Activated CD4-positive, alpha-beta T cell treated with anti-CD3 and anti-CD28 coated beads, Interleukin-2, amount 50 U/mL, for 48 hours (primary cell): Measurements from ENCODE around the gene LPP.

Experiments
- DNase-seq, 2 experiments: peaks; one replicate each; pipeline ENCODE4 v3.0.0-alpha.2; 2020

LPP gene

DNA sequence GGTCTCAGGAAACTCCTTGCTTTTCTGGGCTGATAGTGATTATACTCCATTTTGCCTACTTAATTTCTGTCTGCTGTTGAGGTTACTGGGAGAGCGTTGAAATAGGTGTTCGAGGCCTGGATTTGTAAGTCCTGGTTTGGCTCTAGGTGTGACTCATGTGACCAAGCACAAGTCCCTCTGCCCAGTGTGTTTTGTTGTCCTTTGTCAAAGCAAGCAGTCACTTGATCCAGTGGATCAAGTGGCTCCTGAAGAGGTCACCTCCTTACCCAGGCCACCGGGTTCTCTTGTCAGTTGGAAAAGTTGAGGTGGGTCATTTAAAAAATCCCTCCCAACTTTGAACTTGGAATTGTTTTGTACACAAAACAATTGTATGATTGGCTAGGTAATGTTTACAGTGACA is 70.0 kb downstream of the LPP start:
- DNase-seq: no peak

DNA sequence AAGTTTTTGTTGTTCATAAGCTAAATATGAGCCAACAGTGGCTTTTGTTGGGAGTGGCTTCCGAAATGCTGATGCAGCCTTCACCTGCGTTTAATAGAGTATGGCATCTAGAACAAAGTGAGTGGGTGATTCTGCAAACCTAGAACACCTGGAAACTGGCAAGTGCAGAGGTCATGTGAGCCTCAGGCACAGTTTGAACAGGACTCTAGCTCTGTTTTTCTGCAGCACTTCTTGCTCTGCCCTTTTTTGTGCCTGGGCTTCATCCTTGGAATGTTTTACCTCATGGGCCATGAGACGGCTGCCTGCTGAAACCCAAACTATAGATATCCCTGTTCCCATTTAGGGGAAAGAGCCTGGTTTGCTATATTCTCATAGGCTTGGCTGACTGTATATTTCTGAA is 73.5 kb downstream of the LPP start:
- DNase-seq: no peak

DNA sequence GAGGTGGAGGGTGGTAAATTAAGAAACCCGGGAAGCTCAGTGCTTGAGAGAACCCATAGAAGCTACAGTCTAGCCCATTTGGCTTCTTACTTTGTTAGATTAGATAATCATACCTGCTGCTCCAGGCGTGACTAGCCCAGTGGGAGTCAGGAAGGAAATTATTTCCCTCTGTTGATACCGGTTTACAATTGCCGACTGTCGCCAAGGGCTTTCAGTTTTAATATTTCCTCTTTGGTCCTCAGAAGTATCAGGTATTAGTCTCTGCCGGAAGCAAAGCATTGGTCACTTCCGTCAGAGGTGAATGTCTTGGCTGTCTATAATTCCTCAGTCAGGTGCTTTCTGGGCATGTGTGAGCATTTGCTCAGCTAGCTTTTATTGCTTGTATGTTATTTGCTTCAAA is 75.2 kb downstream of the LPP start:
- DNase-seq: no peak

DNA sequence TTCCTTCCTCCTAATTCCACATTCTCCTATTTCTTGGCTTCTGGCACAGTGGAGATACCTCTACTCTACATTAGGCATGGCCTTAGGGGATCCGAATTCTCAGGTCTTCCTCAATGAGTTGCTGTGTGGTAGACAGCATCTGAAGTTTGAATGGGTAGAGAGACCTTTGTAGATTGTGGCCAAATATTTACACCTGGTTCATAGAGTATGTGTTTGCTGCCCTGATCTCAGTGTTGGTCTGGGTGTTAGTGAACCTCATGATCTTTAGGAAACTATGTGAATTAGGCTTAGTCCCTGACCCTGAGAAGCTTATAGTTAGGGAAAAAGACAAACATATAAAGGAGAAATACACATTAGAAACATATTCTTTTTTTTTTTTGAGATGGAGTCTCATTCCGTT is 75.8 kb downstream of the LPP start:
- no peak for DNase-seq

DNA sequence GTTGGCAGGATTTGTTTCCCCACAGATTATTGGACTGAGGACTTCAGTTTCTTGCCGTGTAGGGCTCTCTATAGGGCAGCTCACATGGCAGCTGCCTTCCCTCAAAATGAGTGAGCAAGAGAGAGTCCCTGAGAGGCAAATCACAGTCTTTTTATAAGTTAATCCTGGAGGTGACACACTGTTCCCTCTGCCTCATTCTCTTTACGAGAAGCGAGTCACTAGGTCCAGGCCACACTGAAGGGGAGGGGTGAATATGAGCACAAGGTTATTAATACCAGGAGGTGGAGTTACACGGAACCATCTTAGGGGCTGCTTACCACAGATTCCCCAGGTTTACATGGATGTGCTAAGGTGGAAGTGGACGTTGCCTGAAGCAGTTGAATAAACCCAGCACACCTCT is 77.0 kb downstream of the LPP start:
- no peak for DNase-seq

DNA sequence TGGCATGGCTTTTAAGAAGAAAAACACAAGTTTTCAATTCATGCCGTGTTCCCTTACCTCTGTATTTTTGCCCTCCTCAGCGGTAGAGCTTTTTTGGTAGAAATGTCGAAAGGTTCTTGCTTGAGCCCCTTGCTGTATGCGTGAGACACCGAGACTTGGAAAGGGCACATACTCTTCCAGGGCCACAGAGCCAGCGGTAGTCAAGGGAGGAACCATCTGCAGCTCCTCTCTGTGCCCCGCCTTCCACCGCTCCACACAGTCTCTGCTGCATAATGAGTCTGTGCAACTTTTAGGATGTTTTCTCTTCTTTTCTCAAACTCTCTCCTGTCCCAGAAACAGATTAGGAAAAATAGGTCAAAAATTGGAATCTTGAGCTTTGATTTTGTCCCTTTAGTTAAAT is 77.5 kb downstream of the LPP start:
- no peak for DNase-seq

DNA sequence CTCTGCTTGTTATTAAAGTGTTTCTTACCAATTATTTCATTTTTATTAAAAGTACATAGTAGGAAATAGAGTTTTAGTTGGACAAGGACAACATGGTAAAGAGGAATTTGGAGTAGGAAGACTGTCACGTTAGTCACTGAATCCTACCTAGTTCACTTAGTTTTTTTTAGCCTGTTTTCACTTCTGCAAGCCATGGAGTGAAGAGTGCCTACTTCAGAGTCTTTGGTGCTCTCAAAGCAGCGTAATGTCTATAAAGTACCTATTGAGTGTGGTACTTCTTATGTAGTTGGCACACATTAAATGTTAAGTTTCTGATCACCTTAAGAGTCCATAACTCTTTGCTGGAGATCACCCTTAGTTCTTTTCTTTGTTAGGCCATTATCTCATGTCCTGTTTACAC is 78.7 kb downstream of the LPP start:
- DNase-seq: no peak

DNA sequence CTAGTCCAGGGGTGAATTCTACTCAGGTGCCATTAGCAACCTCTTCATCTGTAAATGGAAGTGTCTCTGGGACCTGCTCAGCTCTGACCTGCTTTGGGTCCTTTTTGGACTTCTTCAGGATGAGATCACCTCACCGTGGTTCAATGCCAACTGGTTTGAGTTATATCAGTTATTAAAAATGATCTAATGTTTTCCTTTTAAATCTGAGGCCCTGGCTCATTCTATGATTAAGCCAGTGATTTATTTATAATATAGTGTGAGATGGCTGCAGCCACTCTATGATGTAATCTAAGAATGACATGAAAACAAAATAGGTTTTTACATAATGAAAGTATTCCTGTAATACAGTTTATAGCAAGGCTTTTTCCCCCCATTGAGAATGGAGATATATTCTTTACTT is 79.4 kb downstream of the LPP start:
- DNase-seq: no peak

DNA sequence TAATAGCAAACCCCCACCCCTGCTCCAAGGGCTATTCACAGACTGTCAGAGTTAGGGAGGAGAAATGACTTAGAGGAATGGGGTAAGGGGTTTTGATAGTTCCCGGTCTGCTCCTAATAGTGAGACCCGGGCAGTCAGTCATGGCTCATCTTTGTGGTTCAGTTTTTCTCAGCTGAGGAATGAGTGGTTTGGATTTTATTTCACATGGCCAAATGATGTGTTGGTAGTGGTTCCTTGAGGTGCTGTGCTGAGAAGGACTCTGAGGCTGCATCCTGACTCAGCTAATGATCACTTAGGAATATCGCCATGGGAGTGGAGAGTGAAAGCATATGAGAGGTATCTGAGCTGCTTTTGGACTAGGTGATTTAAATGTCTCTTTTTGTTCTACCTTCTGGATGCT is 80.2 kb downstream of the LPP start:
- no peak for DNase-seq

DNA sequence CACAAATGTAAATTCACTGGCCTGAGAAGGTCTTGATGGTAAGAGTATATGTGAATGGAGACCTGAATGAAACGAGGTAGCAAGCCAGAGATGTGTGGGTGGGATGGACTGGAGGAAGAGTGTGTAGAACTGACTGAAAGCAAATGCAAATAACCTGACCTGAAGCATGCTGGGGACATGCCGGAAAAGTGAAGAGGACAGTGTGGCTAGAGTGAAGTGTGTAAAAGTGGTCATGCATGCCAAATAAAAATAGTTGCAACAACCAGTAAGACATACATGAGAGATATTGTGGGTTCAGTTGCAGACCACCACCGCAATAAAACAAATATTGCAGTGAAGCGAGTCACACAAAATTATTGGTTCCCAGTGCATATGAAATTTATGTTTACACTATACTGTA is 82.3 kb downstream of the LPP start:
- no peak for DNase-seq

DNA sequence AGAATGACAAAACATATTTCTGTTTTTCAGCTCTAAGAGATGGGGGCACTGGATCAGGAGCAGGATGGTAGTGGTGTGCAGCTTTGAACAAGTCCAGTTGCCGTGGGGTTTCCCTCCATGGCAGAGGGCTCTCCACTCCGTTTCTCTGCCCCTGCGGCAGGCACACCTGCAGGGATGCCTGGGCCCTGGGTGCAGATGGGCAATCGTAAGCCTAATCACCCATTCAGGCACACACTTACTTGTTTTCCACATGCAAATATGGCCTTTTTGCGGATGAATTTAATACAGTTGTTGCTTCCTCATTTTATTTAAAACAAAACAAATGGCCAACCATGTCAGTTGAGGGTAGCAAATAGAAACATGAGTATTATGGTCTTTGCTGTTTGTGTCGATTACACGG is 85.1 kb downstream of the LPP start:
- DNase-seq: no peak

DNA sequence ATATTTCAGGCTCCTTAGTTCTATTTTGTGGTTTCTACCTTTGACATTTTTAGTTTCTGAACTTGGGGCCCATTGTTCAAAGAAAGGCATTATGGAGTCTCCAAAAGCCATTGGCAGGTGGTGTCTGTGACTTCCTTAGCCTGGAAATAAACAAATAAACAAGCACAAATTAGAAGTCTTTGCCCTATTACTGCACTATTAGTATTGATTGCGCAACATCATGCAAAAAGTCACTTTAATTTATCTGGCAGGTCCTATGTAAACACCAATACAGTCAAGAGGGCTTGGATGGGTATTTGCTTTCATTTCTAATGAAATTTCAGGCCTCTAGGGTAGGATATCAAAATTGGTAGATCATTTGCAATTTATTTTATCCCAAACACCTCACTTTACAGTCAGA is 85.6 kb downstream of the LPP start:
- DNase-seq: no peak

DNA sequence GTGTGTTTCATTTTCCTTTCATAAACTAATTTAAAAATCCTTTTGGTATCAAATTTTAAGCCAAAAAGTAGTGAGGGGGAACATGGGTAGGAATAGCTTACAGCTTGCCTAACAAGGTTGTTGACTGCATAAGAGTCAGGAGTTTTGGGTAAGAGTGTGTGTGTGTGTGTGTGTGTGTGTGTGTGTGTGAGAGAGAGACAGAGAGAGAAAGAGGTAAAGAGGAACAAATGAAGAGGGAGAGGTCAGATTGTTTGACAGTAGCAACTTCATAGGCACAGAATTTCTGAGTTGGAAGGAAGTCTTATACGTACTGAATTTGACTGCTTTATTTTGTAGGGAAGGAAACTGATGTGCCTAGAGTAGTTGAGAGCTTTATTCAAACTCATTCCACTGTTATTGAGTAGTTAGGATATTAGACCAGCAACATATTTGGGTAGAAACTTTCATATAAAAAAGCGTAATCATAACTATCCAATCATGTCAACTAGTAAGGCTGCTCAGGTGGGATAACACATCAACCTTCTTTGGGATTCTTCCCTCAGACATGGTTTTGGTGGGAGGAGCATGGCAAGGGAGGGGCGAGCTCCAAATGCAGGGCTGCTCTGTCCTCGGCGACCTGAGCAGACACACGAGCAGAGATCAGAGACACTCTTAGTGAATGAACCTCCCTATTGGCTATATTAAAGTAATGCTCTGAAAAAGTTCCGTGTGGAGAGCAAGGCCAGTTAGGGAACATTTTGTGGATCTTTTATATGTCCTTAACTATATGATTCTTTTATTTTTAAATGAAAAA is 86.4 kb downstream of the LPP start:
- DNase-seq: no peak

DNA sequence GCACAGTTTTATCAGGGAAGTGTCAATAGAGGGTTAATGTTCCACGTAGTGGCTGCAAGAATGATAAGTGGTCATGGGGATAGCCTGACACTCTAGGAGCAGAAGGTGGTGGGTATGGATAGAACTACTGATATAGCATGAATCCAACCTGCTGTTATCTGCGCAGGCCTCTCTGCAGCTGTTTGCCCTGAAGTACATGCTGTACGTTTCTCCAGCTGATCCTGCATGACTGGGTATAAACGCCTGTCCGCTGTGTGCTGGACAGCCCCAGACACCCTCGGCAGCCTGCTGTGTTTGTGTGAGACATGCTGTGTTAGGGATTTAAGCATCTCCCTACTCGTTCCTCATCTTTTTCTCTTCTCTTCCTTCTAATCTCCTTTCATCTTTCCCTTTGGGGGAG is 87.1 kb downstream of the LPP start:
- DNase-seq: no peak

DNA sequence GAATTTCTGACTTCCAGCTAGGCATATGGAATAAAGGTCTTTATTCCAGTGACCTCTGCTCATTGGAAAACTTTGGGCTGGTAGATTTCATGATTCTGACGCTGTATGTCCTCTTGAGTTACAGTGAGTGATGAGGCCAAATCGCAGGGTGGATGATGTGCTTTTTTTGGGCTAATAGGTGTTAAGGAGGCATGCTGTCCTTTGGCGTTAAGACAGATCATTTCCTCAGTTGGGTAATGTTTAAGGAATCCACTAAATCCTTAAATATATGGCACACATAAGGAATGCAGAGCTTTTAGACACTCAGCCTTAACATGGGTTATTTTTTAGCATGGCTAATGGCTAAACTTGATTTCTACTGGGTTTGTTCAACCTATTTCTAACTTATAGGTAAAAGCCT is 87.9 kb downstream of the LPP start:
- DNase-seq: no peak

DNA sequence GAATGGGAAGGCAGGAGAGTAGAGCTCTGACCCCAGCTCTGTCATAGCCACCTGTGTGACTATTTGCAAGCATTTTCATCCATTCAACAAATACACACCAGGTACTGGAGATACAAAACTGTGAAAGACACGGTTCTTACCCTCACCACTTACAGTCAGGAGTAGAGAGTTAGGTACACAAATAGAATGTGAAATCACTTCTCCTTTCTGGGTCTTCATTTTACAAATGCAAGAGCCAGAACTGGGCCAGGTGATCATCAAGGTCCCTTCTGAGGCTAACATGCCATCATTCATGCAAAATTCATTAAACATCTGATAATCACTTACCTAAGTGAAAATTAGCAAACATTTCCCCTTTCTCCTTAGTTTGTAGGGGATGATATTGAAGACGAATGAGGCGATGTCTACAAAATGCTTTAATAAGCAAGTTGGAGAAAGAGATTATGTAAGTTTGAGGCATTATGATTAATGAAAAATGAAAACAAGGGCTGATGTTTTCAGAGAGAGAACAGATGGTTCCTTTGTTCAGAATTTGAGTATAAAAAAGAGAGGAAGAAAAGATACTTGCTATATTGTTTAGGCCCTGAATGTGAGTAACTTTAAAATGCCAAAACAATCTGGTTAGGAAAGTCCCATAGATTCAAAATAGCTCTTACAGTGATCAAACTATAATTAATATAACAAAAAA is 88.6 kb downstream of the LPP start:
- no peak for DNase-seq

DNA sequence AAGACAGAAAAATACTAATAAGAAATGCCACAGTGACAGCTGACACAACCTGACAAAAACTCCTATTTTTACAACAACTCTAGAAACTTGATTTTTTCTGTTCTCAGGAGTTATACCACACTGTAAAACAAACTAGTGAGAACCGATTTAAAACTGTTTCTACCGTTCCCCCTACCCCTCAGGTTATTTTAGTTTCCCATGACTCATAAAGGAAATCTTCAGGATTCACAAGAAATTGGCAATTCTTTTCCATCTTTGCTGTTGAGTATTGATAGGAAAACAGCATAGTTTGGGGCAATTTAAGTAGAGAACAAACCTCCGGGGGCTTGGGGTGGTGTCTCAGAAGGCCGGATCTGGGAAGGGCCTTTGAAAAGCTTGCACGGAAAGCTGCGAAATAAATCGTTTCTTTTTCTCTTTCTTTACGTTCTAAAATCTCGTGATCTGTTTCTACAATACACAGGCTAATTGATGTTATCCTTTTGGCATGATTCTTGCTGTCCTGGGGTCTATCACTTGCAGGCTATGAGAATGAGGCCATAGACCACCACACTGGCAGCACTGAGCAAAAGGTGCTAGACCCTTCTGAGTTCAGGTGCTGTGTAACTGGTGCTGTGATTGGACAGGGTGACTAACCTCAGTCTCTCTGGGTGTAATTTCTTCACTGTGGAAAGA is 89.3 kb downstream of the LPP start:
- DNase-seq: no peak

DNA sequence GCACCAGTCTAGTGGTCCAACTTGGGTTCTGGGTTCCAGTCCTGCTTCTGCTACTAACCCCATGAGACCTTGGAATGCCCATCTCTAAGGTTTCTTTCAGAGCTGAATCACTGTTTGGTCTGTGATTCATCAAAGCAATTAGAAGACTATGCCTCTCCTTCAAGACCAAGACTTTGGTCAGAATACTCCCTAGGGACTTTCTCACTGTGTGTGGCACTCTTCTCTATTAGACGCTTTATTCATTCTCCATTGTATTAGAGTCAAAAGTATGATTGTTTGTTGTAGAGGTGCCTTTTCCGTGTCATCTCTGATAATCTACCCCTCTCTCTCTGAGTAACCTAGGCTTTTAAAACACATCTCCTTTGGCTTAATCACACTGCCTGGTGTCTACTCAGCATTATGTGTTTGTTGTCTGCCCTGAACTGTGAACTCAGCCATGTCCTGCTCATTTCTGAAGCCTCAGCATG is 90.5 kb downstream of the LPP start:
- DNase-seq: no peak

DNA sequence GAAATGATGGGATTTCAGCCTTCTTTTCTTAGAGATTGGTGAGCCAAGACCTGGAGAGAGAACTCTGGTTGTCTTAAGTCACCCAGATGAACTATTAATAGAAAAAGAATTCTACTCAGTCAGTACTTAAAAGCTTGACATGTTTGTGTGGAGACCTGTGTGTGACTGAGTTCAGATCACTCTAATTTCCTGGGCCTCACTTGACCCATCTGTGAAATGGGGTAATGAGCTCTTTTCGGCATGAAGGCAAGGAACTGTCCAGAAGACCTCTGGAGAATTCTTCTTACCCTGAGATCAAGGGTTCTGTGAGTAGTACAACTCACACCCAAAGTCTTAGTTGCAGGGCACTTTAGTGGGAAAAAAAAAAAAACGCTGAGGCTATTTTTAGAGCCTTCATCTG is 92.9 kb downstream of the LPP start:
- DNase-seq: no peak

DNA sequence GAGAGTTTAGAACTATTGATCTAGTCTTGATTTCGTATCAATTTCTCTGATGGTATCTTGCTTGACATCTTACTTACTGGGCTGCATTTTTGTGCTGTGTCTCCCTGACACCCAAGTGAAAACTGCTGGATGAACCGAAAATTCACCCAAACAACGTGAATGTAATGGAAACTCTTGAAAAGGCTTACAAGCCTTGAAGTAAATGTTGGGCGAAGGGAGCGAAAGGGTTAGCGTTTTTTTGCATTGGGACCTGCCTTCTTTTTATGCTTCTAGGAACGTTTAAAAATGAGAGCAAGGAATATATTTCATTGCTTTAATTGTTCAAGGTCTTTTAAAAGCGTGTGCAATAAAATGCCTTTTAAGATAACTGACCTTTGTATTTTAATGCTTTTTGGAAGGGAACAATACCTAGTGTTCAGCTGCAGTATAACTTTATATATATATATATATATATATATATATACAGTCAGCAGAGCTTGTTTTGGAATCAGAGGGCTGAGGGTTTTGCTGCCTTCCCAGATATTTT is 94.1 kb downstream of the LPP start:
- no peak for DNase-seq

DNA sequence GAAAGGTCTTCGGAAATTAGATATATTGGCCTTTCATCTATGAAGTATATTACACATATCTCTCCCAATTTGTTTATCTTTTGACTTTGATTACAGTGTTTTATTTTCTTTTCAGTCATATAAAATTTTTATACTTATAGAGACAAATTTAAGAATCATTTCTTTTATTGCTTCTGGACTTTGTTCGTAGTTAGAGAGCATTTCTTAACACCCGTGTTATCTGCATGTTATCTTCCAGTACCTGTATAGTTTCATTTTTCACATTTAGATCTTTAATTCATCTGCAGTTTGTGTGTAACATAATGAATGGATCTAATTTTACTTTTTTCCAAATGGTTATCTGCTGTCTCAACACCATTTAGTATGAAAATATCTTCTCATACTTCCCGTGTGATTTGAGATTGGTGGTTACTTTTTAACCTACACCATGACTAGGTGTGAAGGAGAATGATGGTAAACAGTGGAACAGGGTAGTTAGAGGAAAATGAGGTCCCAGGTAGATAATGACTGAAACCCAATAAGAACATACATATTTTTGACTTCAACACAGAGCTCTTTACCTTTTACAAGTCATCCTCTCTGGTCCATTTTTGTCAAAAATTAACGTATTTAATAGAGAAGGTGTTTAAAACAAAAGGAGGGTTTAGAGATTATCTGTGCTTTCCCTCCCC is 99.3 kb downstream of the LPP start:
- no peak for DNase-seq

DNA sequence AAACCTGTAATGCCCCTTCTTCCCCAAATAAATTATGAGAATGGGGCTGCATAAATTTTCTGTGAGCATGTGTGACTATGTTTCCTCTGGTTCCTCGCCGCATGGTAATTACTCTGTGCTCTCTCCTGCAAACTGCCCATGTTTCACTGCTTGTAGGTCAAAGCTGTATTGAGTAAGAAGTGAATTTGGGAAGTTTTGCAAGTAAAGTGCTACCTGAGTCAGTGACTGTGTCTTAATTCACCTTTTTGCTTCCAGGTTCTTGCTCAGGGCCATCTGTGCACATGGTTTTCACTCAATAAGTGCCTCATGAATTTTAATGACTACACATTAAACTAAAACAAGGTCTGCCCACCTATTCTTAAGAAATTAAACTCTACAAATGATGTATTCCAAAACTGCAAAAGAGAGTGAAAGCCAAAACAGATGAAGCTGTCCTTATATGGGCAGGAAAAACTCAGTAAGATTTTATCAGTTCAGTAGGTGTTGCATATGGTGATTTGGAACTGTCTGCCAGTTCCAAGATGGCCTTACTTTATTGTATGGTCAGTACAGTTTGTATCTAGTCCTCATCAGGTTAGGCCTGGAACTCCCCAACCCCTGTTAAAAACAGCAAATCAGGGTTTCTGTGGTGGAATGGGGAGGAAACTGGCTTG is 100.0 kb downstream of the LPP start:
- DNase-seq: peak in 1 of 2 experiments; percentile 11
